NT2/D1 (cell line): ENCODE measurements around the gene OR10G3.

Source experiments
- SUZ12 ChIP-seq: IDR thresholded peaks from 2 replicates; pipeline ENCODE4 v1.6.1; 2011; ENCODE audit not compliant: insufficient read length, insufficient read depth; ENCODE audit errors: extremely low read depth
- YY1 ChIP-seq: IDR thresholded peaks from 2 replicates; pipeline ENCODE4 v1.6.1; 2011; ENCODE audit not compliant: insufficient read length, insufficient read depth

GRCh38 chr14:21534576-21534975 lies 45.3 kb downstream of the OR10G3 start:
- TF ChIP-seq YY1 (no peak), SUZ12 (no peak)
